Heart right ventricle (tissue), 16 donors: ENCODE results near the gene TRRAP. TPM values are rescaled to one million over a fixed set of nuclear protein-coding genes. Genes with fewer than 3 reads are reported as not detected.
A peak's percentile ranks its signal among the peaks of the same experiment; 100 is the strongest.

Source experiments
- ATAC-seq, 8 donors: fragments of 200-7000 bp; cut with Tn5 transposase; one replicate each; pipeline ENCODE4 v1.9.1; 2020; ENCODE audit warnings: mild to moderate bottlenecking in 8 of 8, moderate library complexity in 8 of 8, moderate number of reproducible peaks in 1 of 8
- DNase-seq, 2 donors: peaks; one replicate each; pipeline ENCODE4 v3.0.0-alpha.2; 2020
- H3K27ac ChIP-seq, 10 donors: fragments of 200-600 bp; sonication (generic) in 2 of 10; one replicate each; pipeline versions ENCODE4 v1.5.0 to v1.8.0; 2020 to 2022; ENCODE audit warnings: mild to moderate bottlenecking in 3 of 10
- H3K27me3 ChIP-seq, 7 donors: fragments of 200-600 bp; one replicate each; pipeline ENCODE4 v1.8.0; 2021 to 2022; ENCODE audit warnings: mild to moderate bottlenecking in 2 of 7
- H3K36me3 ChIP-seq, 9 donors: fragments of 200-600 bp; sonication (generic) in 1 of 9; one replicate each; pipeline versions ENCODE4 v1.5.0 to v1.8.0; 2020 to 2022; ENCODE audit warnings: mild to moderate bottlenecking in 2 of 9
- H3K4me1 ChIP-seq, 9 donors: fragments of 200-600 bp; sonication (generic) in 1 of 9; one replicate each; pipeline versions ENCODE4 v1.5.0 to v1.8.0; 2020 to 2022; ENCODE audit warnings: mild to moderate bottlenecking in 4 of 9
- H3K4me3 ChIP-seq, 10 donors: fragments of 200-600 bp; sonication (generic) in 2 of 10; one replicate each; pipeline versions ENCODE4 v1.5.0 to v1.8.0; 2020 to 2022; ENCODE audit warnings: mild to moderate bottlenecking in 7 of 10, moderate library complexity in 2 of 10
- H3K9me3 ChIP-seq, 11 donors: fragments of 200-600 bp in 10 of 11; sonication (generic) in 2 of 11; one replicate each; pipeline versions ENCODE4 v1.5.0 to v1.8.0; 2013 to 2022; ENCODE audit warnings: mild to moderate bottlenecking in 2 of 11, control low read depth in 1 of 11, moderate library complexity in 1 of 11
- WGBS, 2 donors: extraction: QIAGEN DNeasy Blood & Tissue Kit; methylation state at CpG; one replicate each; pipeline ENCODE4 v1.1.7; 2013; ENCODE audit warnings: inconsistent platforms in 1 of 2; 5-methylcytosine and 5-hydroxymethylcytosine counted together
- intact Hi-C, 10 donors: fragments of 100-400 bp; cut with DNase I; formaldehyde crosslinking; loops; one replicate each; pipeline versions ENCODE4 v1.11.1 to v1.14.2; 2022
- polyA plus RNA-seq, 2 donors: library from polyadenylated mRNA; stranded (reverse); fragments of 200-250 nt; gene quantifications; one replicate each; pipeline ENCODE4 v1.2.3, GENCODE V29; 2013
- total RNA-seq, 10 donors: library from RNA; stranded (reverse); fragmentation: NEBNext Ultra II Directional in 3 of 10; extraction: Animal tissue kit (Norgen Biotek cat#: 25700) in 3 of 10; gene quantifications; one replicate each; pipeline versions ENCODE4 v1.2.1 to v1.2.4, GENCODE V29; 2021 to 2023
- TF ChIP-seq, protein P1 (sequence below), 9 donors: fragments of 200-600 bp; sonication (generic) in 2 of 9; IDR thresholded peaks; one replicate each; pipeline versions ENCODE4 v1.5.0 to v1.8.0; 2021 to 2022; ENCODE audit warnings: antibody characterized with exemption in 9 of 9, mild to moderate bottlenecking in 5 of 9, moderate library complexity in 1 of 9
- donor health status: Arrhythmogenic right ventricular cardiomyopathy.
- donor health status: ischemic (EF 13 %, LVEDD 7.1; RV severe dilation, severe dysfunction).
- donor health status: healthy with polysubstance abuse.
- donor health status: DM: no; HTN: yes; CAD: no.
- donor health status: DM: no; HTN: no; CAD: no.
- donor health status: ischemic (EF 25% LVEDD 6.9; RV normal size, moderate dysfunction).
- donor health status: ischemic (EF 25% LVEDD 5.7; RV mildly dilated, moderate dysfunction).
- donor health status: healthy.
- donor health status: DM: yes; HTN: yes; CAD: no.
- donor health status: Ischemic cardiomyopathy.
- donor health status: ischemic (EF 35%, LVEDD 5.7; RV mildly dilated, moderate dysfunction).
- donor health status: nonischemic (EF 11% LVEDD 7.7; RV severe dilation, severe dysfunction).
- donor health status: DM: yes; HTN: yes; CAD: no.
- donor health status: PGD.
- donor health status: ischemic (EF 29% LVEDD 5.4; RV normal size, mild dysfunction).
- donor health status: nonischemic (EF 23%, LVEDD 6.1; RV moderate dilation, normal function).

Gene TRRAP
- total and polyA plus RNA-seq, 12 donors: 4.8 to 25.1 (median 21.3) TPM

- Histone ChIP-seq H3K36me3 (peaks cover 13 to 100% (median 89%) of the 10 kb centered on the region in 9 donors), H3K27me3 (no peaks in the 10 kb centered on the region), H3K27ac (no peak overlapping the region), H3K4me3 (no peak overlapping the region), H3K9me3 (peaks cover 0 to 12% (median 0%) of the 10 kb centered on the region in 11 donors), H3K4me1 (no peaks in the 10 kb centered on the region)
- 94 to 95% methylated on average over 23 of the region's 23 CpGs for WGBS, 2 donors
- intact Hi-C loops: no loop called here
- TF ChIP-seq, protein P1, sequence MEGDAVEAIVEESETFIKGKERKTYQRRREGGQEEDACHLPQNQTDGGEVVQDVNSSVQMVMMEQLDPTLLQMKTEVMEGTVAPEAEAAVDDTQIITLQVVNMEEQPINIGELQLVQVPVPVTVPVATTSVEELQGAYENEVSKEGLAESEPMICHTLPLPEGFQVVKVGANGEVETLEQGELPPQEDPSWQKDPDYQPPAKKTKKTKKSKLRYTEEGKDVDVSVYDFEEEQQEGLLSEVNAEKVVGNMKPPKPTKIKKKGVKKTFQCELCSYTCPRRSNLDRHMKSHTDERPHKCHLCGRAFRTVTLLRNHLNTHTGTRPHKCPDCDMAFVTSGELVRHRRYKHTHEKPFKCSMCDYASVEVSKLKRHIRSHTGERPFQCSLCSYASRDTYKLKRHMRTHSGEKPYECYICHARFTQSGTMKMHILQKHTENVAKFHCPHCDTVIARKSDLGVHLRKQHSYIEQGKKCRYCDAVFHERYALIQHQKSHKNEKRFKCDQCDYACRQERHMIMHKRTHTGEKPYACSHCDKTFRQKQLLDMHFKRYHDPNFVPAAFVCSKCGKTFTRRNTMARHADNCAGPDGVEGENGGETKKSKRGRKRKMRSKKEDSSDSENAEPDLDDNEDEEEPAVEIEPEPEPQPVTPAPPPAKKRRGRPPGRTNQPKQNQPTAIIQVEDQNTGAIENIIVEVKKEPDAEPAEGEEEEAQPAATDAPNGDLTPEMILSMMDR (IDR thresholded peaks at IDR 0.05): no peak
- DNase-seq (no peak), ATAC-seq (peak in 1 of 8 donors; percentile 43)
These were observed 103.4 kb downstream of the TRRAP start for GRCh38 chr7:98981701-98982100.

- intact Hi-C loops: no loop called here
These were observed 104.4 kb downstream of the TRRAP start for GRCh38 chr7:98982686-98983085.

GRCh38 chr7:98984126-98984525 is 105.8 kb downstream of the TRRAP start:
- 83 to 85% methylated on average over 11 of the region's 11 CpGs for WGBS, 2 donors
- Histone ChIP-seq H3K27me3 (no peaks in the 10 kb centered on the region), H3K4me1 (no peaks in the 10 kb centered on the region), H3K9me3 (peaks cover 0 to 14% (median 0%) of the 10 kb centered on the region in 11 donors), H3K27ac (no peak overlapping the region), H3K36me3 (peaks cover 4 to 100% (median 79%) of the 10 kb centered on the region in 9 donors), H3K4me3 (no peak overlapping the region)
- TF ChIP-seq, protein P1 (IDR thresholded peaks at IDR 0.05): no peak
- DNase-seq (no peak), ATAC-seq (no peak)
- intact Hi-C loops: no loop called here

More at GRCh38 chr7:98982686-98983085, 104.4 kb downstream of the TRRAP start:
- Histone ChIP-seq H3K4me1 (no peaks in the 10 kb centered on the region), H3K36me3 (peaks cover 10 to 100% (median 86%) of the 10 kb centered on the region in 9 donors), H3K27me3 (no peaks in the 10 kb centered on the region), H3K9me3 (peaks cover 0 to 14% (median 0%) of the 10 kb centered on the region in 11 donors), H3K27ac (no peak overlapping the region), H3K4me3 (no peak overlapping the region)
- no peak for ATAC-seq
- WGBS, 2 donors: 92 to 95% methylated on average over 8 of the region's 8 CpGs
- TF ChIP-seq, protein P1 (IDR thresholded peaks at IDR 0.05): no peak
- no peak for DNase-seq

DNA sequence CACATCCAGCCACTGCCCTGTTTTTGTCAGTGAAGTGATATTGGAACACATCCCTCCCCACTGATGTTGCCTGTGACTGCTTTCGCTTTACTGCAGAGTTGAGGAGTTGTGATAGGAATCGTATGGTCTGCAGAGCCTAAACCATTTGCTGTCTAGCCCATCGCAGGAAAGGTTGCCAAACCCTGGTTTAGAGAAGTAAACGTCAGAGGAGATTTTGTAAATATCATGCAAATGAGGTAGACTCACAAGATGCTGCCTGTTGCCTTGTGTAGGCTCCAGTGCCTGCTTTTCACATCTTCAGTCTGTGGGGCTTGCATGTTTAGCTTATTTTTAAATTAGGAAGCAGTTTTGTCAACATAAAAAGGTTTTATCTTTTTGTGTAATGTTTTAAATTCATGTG is 107.1 kb downstream of the TRRAP start:
- Histone ChIP-seq H3K4me3 (no peak overlapping the region), H3K27me3 (no peaks in the 10 kb centered on the region), H3K36me3 (peaks cover 4 to 100% (median 88%) of the 10 kb centered on the region in 9 donors), H3K4me1 (no peaks in the 10 kb centered on the region), H3K27ac (no peak overlapping the region), H3K9me3 (peaks cover 0 to 14% (median 0%) of the 10 kb centered on the region in 11 donors)
- DNase-seq (no peak), ATAC-seq (no peak)
- TF ChIP-seq, protein P1 (IDR thresholded peaks at IDR 0.05): no peak
- intact Hi-C loops: no loop called here
- WGBS, 2 donors: 63 to 72% methylated on average over 4 of the region's 4 CpGs
